HG03575 (cell line): ENCODE data around the gene ZNF592.

Experiments
- ATAC-seq: cut with Tn5 transposase; IDR thresholded peaks from one replicate; pipeline ENCODE4 v1.9.1; 2021; ENCODE audit not compliant: unreplicated experiment, insufficient number of reproducible peaks, low FRiP score; ENCODE audit errors: extremely low read depth

Gene ZNF592

GRCh38 chr15:84819291-84819768 lies 70.9 kb downstream of the ZNF592 start:
- no peak for ATAC-seq

GRCh38 chr15:84819791-84820190 lies 71.4 kb downstream of the ZNF592 start:
- ATAC-seq: no peak

- ATAC-seq: no peak
These were observed 73.2 kb downstream of the ZNF592 start for GRCh38 chr15:84821501-84822021.

- no peak for ATAC-seq
These were observed 74.4 kb downstream of the ZNF592 start for GRCh38 chr15:84822653-84823281.

GRCh38 chr15:84823282-84823878 lies 75.0 kb downstream of the ZNF592 start:
- no peak for ATAC-seq

GRCh38 chr15:84824260-84825007 lies 76.0 kb downstream of the ZNF592 start:
- no peak for ATAC-seq

- ATAC-seq: no peak
These were observed 78.0 kb downstream of the ZNF592 start for GRCh38 chr15:84826369-84826823.

- no peak for ATAC-seq
These were observed 78.9 kb downstream of the ZNF592 start for GRCh38 chr15:84827246-84827645.

GRCh38 chr15:84828086-84828908 lies 79.9 kb downstream of the ZNF592 start:
- ATAC-seq: no peak

GRCh38 chr15:84829428-84829827 lies 81.0 kb downstream of the ZNF592 start:
- no peak for ATAC-seq

GRCh38 chr15:84830036-84830435 lies 81.6 kb downstream of the ZNF592 start:
- ATAC-seq: no peak

GRCh38 chr15:84831028-84831427 lies 82.6 kb downstream of the ZNF592 start:
- no peak for ATAC-seq

- no peak for ATAC-seq
These were observed 83.2 kb downstream of the ZNF592 start for GRCh38 chr15:84831613-84832012.

- no peak for ATAC-seq
These were observed 84.2 kb downstream of the ZNF592 start for GRCh38 chr15:84832448-84833040.

GRCh38 chr15:84833447-84834228 lies 85.2 kb downstream of the ZNF592 start:
- ATAC-seq: no peak

- no peak for ATAC-seq
These were observed 86.0 kb downstream of the ZNF592 start for GRCh38 chr15:84834229-84834955.

GRCh38 chr15:84834969-84835368 lies 86.6 kb downstream of the ZNF592 start:
- ATAC-seq: no peak
